SJCRH30 (cell line): ENCODE measurements around the gene KLHDC8B. TPM values are rescaled to one million over a fixed set of nuclear protein-coding genes. Genes with fewer than 3 reads are reported as not detected.

Source experiments
- DNase-seq, 2 experiments: peaks; one replicate each; pipeline ENCODE4 v3.0.0-alpha.2; 2015 to 2020
- H3K27ac ChIP-seq: fragments of 250-450 bp; sonication (Bioruptor Pico); 2 replicates; pipeline ENCODE4 v1.5.1; 2020; ENCODE audit warnings: mild to moderate bottlenecking, moderate library complexity
- H3K27me3 ChIP-seq: fragments of 250-450 bp; sonication (Bioruptor Pico); 2 replicates; pipeline ENCODE4 v1.5.1; 2020; ENCODE audit warnings: mild to moderate bottlenecking, moderate library complexity
- H3K36me3 ChIP-seq: fragments of 250-450 bp; sonication (Bioruptor Pico); 2 replicates; pipeline ENCODE4 v1.5.1; 2020; ENCODE audit warnings: mild to moderate bottlenecking, moderate library complexity
- H3K4me1 ChIP-seq: fragments of 250-450 bp; sonication (Bioruptor Pico); 2 replicates; pipeline ENCODE4 v1.5.1; 2020; ENCODE audit warnings: mild to moderate bottlenecking, moderate library complexity
- H3K4me3 ChIP-seq: fragments of 250-450 bp; sonication (Bioruptor Pico); 2 replicates; pipeline ENCODE4 v1.5.1; 2020; ENCODE audit warnings: mild to moderate bottlenecking, moderate library complexity
- H3K9me3 ChIP-seq: fragments of 250-450 bp; sonication (Bioruptor Pico); replicated peaks from 2 replicates; pipeline ENCODE4 v1.5.1; 2020; ENCODE audit warnings: mild to moderate bottlenecking, moderate library complexity
- total RNA-seq: library from RNA; depleted of rRNA; stranded (reverse); fragments of >200 nt; shearing (Covaris generic); gene quantifications from 2 replicates; pipeline ENCODE4 v1.2.3, GENCODE V29; 2014

The KLHDC8B gene
- total RNA-seq, 1 experiment from 2014 or later, result 7.8 TPM

GRCh38 chr3:49166752-49167556 is 4.4 kb upstream of the KLHDC8B start:
- Histone ChIP-seq H3K27ac (no peak overlapping the region), H3K4me3 (peak overlapping the region; percentile 88)

DNA sequence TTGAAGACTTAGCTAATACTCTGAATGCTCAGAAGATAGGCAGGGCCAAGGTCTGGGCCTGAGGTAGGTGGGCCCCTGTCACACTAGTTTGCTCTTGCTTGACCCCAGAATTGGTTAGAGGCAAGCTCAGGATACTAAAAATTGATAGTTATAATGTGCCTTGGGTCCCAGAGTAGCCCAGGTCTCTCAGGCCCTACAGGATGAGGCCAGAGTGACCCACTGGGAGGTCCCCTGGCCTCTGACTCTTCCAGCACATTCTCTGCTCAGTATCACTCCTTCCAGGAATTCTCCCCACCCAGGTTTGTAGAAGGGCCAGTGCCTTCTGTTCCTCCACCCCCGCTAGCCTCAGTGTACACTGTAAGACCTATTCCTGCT is 667 bp upstream of the KLHDC8B start:
- Histone ChIP-seq H3K4me3 (peak overlapping the region; percentile 65), H3K27ac (no peak overlapping the region), H3K36me3 (no peaks in the 10 kb centered on the region), H3K27me3 (no peaks in the 10 kb centered on the region), H3K4me1 (peaks cover 13% of the 10 kb centered on the region), H3K9me3 (no peaks in the 10 kb centered on the region)
- DNase-seq, result no peak

More at GRCh38 chr3:49166752-49167556, 4.4 kb upstream of the KLHDC8B start:
- Histone ChIP-seq H3K36me3 (peaks cover 12% of the 10 kb centered on the region), H3K4me1 (peaks cover 9% of the 10 kb centered on the region), H3K9me3 (no peaks in the 10 kb centered on the region), H3K27me3 (no peaks in the 10 kb centered on the region)
- DNase-seq, result no peak

DNA sequence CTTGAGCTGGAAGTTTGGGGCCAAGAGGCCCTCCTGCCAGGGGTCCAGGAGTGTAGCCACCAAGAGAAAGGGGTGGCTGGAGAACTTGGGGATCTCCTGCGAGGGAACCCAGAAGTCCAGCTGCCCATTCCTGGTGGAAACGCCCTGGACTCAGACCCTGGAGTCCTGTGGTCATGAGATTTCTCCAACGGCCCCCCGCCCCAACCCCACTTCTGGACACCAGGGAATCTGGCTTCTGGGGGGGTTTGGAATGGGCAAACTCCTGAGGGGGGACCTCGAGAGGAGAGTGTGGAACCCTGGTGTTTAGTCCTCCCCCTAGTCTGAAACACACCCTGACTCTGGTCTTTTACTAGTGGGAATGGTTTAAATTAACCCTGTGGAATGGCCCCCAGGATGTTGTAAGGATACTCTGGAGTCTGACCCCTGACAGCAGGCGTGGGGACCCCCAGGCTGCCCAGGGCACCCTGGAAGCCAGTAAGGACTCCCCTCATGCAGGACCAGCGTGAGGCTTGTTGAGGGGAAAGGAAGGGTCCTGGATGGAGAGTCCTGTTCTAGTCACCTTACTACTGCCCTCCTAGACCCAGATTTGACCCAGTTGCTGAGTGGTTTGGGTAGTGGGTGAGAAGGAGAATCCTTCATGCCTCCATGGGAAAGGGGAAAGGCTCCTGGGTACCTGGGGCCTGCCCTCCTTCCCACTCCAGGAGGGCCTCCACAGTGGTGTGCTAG is 540 bp downstream of the KLHDC8B start:
- H3K4me3 ChIP-seq, result peak overlapping the region; percentile 65
- no peak overlapping the region for H3K27ac ChIP-seq
- no peaks in the 10 kb centered on the region for H3K27me3 ChIP-seq
- DNase-seq, result peak in 1 of 2 experiments; percentile 10
- H3K9me3 ChIP-seq, result no peaks in the 10 kb centered on the region
- H3K36me3 ChIP-seq, result no peaks in the 10 kb centered on the region
- peaks cover 8% of the 10 kb centered on the region for H3K4me1 ChIP-seq

DNA sequence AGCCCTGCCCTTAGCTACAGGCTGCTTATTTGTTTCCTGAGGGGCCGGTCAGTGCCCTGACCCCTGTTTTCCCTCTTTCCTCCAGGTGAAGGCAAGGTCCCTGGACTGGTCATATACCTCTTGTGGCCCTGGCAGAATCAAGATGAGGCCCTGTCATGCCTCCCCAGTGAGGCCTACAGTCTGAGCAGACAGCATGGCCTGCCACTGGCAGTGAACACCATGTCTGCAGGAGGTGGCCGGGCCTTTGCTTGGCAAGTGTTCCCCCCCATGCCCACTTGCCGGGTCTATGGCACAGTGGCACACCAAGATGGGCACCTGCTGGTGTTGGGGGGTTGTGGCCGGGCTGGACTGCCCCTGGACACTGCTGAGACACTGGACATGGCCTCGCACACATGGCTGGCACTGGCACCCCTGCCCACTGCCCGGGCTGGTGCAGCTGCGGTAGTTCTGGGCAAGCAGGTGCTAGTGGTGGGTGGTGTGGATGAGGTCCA is 1.2 kb downstream of the KLHDC8B start:
- Histone ChIP-seq H3K27me3 (no peaks in the 10 kb centered on the region), H3K36me3 (no peaks in the 10 kb centered on the region), H3K27ac (no peak overlapping the region), H3K9me3 (no peaks in the 10 kb centered on the region), H3K4me1 (peaks cover 8% of the 10 kb centered on the region), H3K4me3 (no peak overlapping the region)
- no peak for DNase-seq

- peak; percentile 45 to 59 for DNase-seq
- no peaks in the 10 kb centered on the region for H3K27me3 ChIP-seq
- no peak overlapping the region for H3K4me3 ChIP-seq
- H3K4me1 ChIP-seq, result peaks cover 8% of the 10 kb centered on the region
- H3K27ac ChIP-seq, result no peak overlapping the region
- H3K36me3 ChIP-seq, result no peaks in the 10 kb centered on the region
- H3K9me3 ChIP-seq, result no peaks in the 10 kb centered on the region
Observed at GRCh38 chr3:49173116-49173791, 1.9 kb downstream of the KLHDC8B start.

DNA sequence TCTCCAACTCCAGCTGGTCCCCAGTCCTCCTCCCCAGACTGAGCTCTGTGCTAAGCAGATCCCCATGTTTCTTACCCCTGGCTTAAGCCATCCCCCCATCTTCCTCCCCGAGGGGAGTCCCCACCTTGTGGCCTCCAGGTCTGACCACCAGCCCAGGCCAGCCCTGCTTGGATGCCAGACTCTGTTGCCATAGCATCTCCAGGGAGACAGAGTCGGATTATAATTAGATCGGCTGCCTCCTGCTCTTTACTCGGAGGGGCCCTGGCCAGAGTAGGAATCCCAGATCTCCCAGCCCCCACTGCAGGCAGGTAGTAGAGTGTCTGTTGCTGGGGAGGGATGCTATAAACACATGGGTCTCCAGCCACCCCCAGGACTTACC is 2.4 kb downstream of the KLHDC8B start:
- Histone ChIP-seq H3K4me1 (peaks cover 8% of the 10 kb centered on the region), H3K4me3 (no peak overlapping the region)

GRCh38 chr3:49174397-49174985 is 3.1 kb downstream of the KLHDC8B start:
- Histone ChIP-seq H3K36me3 (no peaks in the 10 kb centered on the region), H3K9me3 (no peaks in the 10 kb centered on the region), H3K27me3 (no peaks in the 10 kb centered on the region), H3K4me3 (no peak overlapping the region), H3K4me1 (peaks cover 8% of the 10 kb centered on the region), H3K27ac (no peak overlapping the region)
- no peak for DNase-seq

More for the DNA sequence above, 2.4 kb downstream of the KLHDC8B start:
- Histone ChIP-seq H3K27ac (no peak overlapping the region), H3K9me3 (no peaks in the 10 kb centered on the region), H3K36me3 (no peaks in the 10 kb centered on the region), H3K27me3 (no peaks in the 10 kb centered on the region)
- DNase-seq, result no peak

DNA sequence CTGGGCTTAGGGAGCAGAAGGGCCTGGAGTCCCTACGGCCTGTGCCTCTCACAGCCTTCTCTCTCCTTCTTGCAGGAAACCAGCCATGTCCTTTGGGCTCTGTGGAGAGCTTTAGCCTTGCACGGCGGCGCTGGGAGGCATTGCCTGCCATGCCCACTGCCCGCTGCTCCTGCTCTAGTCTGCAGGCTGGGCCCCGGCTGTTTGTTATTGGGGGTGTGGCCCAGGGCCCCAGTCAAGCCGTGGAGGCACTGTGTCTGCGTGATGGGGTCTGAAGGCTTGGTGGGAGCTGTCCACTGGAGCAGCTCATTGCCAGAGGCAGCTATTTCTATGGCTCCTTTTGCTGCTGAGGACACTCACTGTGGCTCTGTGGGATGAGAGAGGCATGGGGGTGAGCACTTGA is 4.1 kb downstream of the KLHDC8B start:
- Histone ChIP-seq H3K9me3 (no peaks in the 10 kb centered on the region), H3K36me3 (no peaks in the 10 kb centered on the region), H3K27ac (no peak overlapping the region), H3K27me3 (no peaks in the 10 kb centered on the region), H3K4me3 (no peak overlapping the region), H3K4me1 (peaks cover 8% of the 10 kb centered on the region)
- DNase-seq, result no peak

GRCh38 chr3:49177073-49177472 is 5.7 kb downstream of the KLHDC8B start:
- Histone ChIP-seq H3K4me3 (no peak overlapping the region), H3K27me3 (no peaks in the 10 kb centered on the region), H3K27ac (no peak overlapping the region), H3K36me3 (no peaks in the 10 kb centered on the region), H3K4me1 (peaks cover 8% of the 10 kb centered on the region), H3K9me3 (no peaks in the 10 kb centered on the region)
- no peak for DNase-seq

GRCh38 chr3:49180116-49180515 is 8.7 kb downstream of the KLHDC8B start:
- H3K9me3 ChIP-seq, result no peaks in the 10 kb centered on the region
- no peak for DNase-seq
- no peak overlapping the region for H3K4me3 ChIP-seq
- no peaks in the 10 kb centered on the region for H3K27me3 ChIP-seq
- H3K4me1 ChIP-seq, result no peaks in the 10 kb centered on the region
- no peak overlapping the region for H3K27ac ChIP-seq
- no peaks in the 10 kb centered on the region for H3K36me3 ChIP-seq

DNA sequence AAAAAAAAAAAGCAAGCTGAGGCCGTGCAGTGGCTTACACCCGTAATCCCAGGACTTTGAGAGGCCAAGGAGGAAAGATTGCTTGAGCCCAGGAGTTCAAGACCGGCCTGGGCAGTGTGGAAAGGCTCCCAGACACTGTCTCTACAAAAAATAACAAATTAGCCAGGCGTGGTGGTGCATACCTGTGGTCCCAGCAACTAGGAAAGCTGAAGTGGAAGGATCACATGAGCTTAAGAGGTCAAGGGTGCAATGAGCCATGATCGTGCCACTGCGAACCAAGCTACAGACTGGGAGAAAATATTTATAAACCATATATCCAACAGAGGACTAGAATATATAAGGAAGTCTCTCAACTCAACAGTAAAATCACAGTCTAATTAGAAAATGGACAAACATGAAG is 10.0 kb downstream of the KLHDC8B start:
- no peak overlapping the region for H3K27ac ChIP-seq
- H3K4me3 ChIP-seq, result no peak overlapping the region
- no peaks in the 10 kb centered on the region for H3K9me3 ChIP-seq
- H3K27me3 ChIP-seq, result no peaks in the 10 kb centered on the region
- no peaks in the 10 kb centered on the region for H3K36me3 ChIP-seq
- no peaks in the 10 kb centered on the region for H3K4me1 ChIP-seq
- DNase-seq, result no peak

DNA sequence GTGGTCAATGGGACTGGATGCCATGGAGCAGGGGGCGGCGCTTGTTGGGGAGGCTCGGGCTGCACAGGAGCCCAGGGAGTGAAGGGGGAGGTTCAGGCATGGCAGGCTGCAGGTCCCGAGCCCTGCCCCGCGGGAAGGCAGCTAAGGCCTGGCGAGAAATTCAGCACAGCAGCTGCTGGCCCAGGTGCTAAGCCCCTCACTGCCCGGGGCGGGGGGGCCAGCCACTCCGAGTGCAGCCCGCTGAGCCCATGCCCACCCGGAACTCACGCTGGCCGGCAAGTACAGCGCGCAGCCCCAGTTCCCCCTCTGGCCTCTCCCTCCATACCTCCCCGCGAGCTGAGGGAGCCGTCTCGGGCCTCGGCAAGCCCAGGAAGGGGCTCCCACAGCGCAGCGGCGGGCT is 11.3 kb downstream of the KLHDC8B start:
- H3K4me3 ChIP-seq, result no peak overlapping the region
- no peaks in the 10 kb centered on the region for H3K36me3 ChIP-seq
- H3K27ac ChIP-seq, result no peak overlapping the region
- H3K27me3 ChIP-seq, result no peaks in the 10 kb centered on the region
- no peak for DNase-seq
- no peaks in the 10 kb centered on the region for H3K9me3 ChIP-seq
- H3K4me1 ChIP-seq, result no peaks in the 10 kb centered on the region

DNA sequence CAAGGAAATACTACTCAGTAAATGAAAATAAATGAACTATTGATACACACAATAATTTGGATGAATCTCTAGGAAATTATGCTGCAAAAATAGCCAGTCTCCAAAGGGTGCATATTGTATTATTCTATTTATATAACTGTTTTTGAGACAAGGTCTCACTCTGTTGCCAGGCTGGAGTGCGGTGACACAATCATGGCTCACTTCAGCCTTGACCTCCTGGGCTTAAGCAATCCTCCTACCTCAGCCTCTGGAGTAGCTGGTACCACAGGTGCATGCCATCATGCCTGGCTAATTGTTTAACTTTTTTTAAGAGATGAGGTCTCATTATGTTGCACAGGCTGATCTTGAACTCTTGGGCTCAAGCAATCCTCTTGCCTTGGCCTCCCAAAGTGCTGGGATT is 12.5 kb downstream of the KLHDC8B start:
- Histone ChIP-seq H3K27ac (no peak overlapping the region), H3K36me3 (no peaks in the 10 kb centered on the region), H3K27me3 (no peaks in the 10 kb centered on the region), H3K4me1 (no peaks in the 10 kb centered on the region), H3K4me3 (no peak overlapping the region), H3K9me3 (no peaks in the 10 kb centered on the region)
- no peak for DNase-seq

DNA sequence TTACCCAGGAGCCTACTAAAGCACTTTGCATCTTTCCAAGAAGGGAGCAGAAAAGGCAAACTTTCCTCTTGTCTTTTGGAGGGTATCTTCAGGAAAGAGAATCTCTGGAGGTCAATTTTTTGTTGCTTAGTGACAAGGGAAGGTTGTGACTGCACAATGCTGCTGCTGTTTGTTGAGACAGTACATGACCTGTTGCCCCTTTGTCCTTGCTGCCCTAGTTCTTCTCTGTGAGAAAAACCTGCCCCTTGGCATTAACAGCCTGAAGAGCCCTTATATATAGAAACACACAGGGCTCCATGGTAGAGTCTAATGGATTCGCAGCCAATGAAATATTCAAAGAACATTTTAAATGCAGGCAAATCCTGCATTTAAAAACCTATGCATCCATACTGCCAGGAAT is 20.3 kb downstream of the KLHDC8B start:
- Histone ChIP-seq H3K36me3 (no peaks in the 10 kb centered on the region), H3K9me3 (no peaks in the 10 kb centered on the region), H3K27ac (no peak overlapping the region), H3K4me1 (no peaks in the 10 kb centered on the region), H3K27me3 (no peaks in the 10 kb centered on the region), H3K4me3 (no peak overlapping the region)
- DNase-seq, result no peak

DNA sequence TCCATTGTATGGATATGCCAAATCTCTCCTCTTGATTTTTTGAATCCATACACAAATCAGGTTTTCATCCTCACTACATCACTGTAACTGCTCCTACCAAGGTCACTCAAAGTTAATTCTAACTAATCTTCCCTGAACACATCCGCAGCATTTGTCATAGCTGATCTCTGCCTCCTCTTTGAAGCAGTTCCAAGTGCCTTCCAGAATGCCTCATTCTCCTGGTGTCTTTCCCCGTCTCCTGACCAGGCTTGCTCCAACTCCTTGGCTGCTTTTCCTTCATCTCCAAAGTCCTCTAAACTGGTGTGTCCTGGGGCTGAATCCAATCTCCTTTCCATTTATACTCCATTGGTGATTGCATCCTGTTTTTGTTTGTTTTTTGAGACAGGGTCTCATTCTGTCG is 26.8 kb downstream of the KLHDC8B start:
- Histone ChIP-seq H3K27ac (no peak overlapping the region), H3K4me1 (no peaks in the 10 kb centered on the region)
- no peak for DNase-seq

More for the DNA sequence above, 26.8 kb downstream of the KLHDC8B start:
- Histone ChIP-seq H3K9me3 (no peaks in the 10 kb centered on the region), H3K27me3 (no peaks in the 10 kb centered on the region), H3K36me3 (no peaks in the 10 kb centered on the region), H3K4me3 (no peak overlapping the region)
